Kidney (tissue), 22 donors: ENCODE data around the gene NTMT2. TPM values are rescaled to one million over a fixed set of nuclear protein-coding genes. Genes with fewer than 3 reads are reported as not detected.

Experiments
- DNase-seq, 5 donors: peaks; one replicate each; pipeline ENCODE4 v3.0.0-alpha.2; 2013 to 2020
- FAIRE-seq: peaks from 2 replicates; lab custom pipeline; 2012; peaks lifted over from hg19 to GRCh38; lab: Jason Lieb, UNC
- H3K27ac ChIP-seq, 2 donors: one replicate each; pipeline ENCODE4 v1.7.0; 2013; ENCODE audit warnings: low read depth in 2 of 2, low read length in 2 of 2, inconsistent platforms in 1 of 2
- H3K27me3 ChIP-seq: one replicate; pipeline ENCODE4 v1.7.1; 2013; ENCODE audit warnings: low read length, inconsistent platforms; ENCODE audit not compliant: control insufficient read depth, insufficient read depth
- H3K36me3 ChIP-seq, 3 donors: one replicate each; pipeline versions ENCODE4 v1.7.0 to v1.7.1; 2013; ENCODE audit warnings: low read length in 3 of 3, control low read depth in 1 of 3, inconsistent platforms in 1 of 3; ENCODE audit not compliant: insufficient read depth in 3 of 3, control insufficient read depth in 2 of 3
- H3K4me1 ChIP-seq, 3 donors: one replicate each; pipeline versions ENCODE4 v1.7.0 to v1.7.1; 2013; ENCODE audit warnings: low read length in 3 of 3, inconsistent platforms in 1 of 3, low read depth in 1 of 3; ENCODE audit not compliant: control insufficient read depth in 2 of 3, insufficient read depth in 2 of 3
- H3K4me3 ChIP-seq, 3 donors: one replicate each; pipeline versions ENCODE4 v1.7.0 to v1.8.1; 2013; ENCODE audit warnings: low read length in 3 of 3, control low read depth in 1 of 3, inconsistent platforms in 1 of 3
- H3K9ac ChIP-seq, 3 donors: one replicate each; pipeline versions ENCODE4 v1.7.0 to v1.7.1; 2013; ENCODE audit warnings: low read length in 3 of 3, control low read depth in 1 of 3, inconsistent platforms in 1 of 3
- H3K9me3 ChIP-seq, 3 donors: one replicate each; pipeline versions ENCODE4 v1.7.0 to v1.7.1; 2013; ENCODE audit warnings: low read length in 3 of 3, control low read depth in 1 of 3, inconsistent platforms in 1 of 3; ENCODE audit not compliant: control insufficient read depth in 2 of 3, insufficient read depth in 1 of 3
- intact Hi-C: fragments of 100-400 bp; cut with DNase I; formaldehyde crosslinking; loops from one replicate; pipeline ENCODE4 v1.11.1; 2022
- long read RNA-seq, 10 donors: library from polyadenylated mRNA in 1 of 10; unstranded in 1 of 10; transcript quantifications; one replicate each; pipeline ENCODE4 v2.0.0 and lab custom pipeline, GENCODE V29; 2021 to 2026
- polyA plus RNA-seq: library from polyadenylated mRNA; stranded (reverse); fragments of 350-450 nt; fragmentation: Illumina TruSeq; extraction: RNeasy Lipid Tissue Mini Kit (QIAGEN cat#74804); gene quantifications from one replicate; pipeline ENCODE4 v1.2.3, GENCODE V29; 2014; ENCODE audit warnings: low read depth, low replicate concordance; ENCODE audit not compliant: insufficient read depth
- total RNA-seq: library from RNA; stranded (reverse); fragmentation: NEBNext Ultra II Directional; extraction: Animal tissue kit (Norgen Biotek cat#: 25700); gene quantifications from one replicate; pipeline ENCODE4 v1.2.1, GENCODE V29; 2021
- TF ChIP-seq, protein P1 (sequence below): IDR thresholded peaks from 3 replicates; pipeline ENCODE4 v1.5.1; 2012; ENCODE audit warnings: mild to moderate bottlenecking, moderate library complexity, borderline replicate concordance; ENCODE audit not compliant: insufficient read depth; ENCODE audit errors: extremely low read depth
- donor health status: control.
- donor health status: control.
- donor health status: control.
- donor health status: control.
- donor health status: control.
- donor health status: DM: yes; HTN: yes; CAD: no.
- donor health status: Normal renal cell carcinoma (clear cell type).

NTMT2 gene
- total RNA-seq (not detected), polyA plus RNA-seq (not detected)
- long read RNA-seq, donor 1, result 0 reads
- long read RNA-seq, donor 2, result 0 reads
- long read RNA-seq, donor 3, result 0 reads
- long read RNA-seq, donor 4, result 0 reads
- long read RNA-seq, donor 5, result 0 reads
- long read RNA-seq, donor 6, result 0 reads
- long read RNA-seq, donor 7, result 0 reads
- long read RNA-seq, donor 8, result 0 reads
- long read RNA-seq, donor 9, result 0 reads
- long read RNA-seq, donor 10, result 0 reads

DNA sequence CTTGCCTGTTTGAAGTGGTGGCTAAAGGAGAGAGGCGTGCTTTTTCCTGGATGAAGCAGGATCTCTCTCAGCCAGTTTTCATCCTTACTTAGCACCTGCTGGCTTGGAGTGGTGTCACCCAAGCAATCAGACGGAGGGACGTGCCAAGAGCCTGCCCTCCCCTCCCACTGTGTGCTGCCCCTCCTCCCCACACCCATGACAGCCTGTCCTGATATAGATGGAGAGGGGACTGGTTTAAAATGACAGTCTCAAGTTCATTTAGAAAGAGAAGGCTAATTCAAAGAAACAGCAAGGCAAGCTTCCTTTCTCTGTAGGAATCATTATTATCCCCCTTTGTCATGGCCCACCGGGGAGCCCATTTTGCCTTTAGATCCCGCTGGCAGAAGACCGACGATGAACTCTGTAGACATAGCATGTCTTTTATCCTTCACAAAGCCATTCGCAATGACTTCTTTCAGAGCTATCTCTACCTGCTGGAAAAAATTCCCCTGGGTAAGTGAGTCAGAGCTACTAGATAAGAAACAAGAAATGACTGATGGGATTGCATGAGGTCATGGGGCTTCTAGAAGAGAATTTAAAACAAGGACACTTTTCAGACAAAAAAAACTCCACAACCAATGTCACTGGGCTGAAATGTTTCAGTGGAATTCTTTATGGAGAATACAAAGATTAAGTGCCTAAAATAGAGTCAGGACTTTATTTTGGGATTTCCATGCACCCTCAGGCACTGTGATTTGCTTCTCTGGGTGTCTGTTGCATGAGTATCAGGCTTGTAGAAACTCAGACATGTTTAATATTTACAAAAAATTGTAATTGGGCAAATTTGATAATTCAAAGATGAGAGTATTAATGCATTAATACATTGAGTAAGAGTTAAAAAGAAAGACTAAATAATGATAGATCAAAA lies at the start of gene NTMT2:
Gene NTMT2 (plus strand): TSS at position 190 of the 907 bp plus-strand sequence. CDS start 149 bp downstream, at position 339.
- H3K36me3 ChIP-seq, result no peaks in the 10 kb centered on the region
- intact Hi-C loops, result no loop called here
- H3K27me3 ChIP-seq, result no peaks in the 10 kb centered on the region
- H3K9me3 ChIP-seq, result peaks cover 0 to 5% (median 0%) of the 10 kb centered on the region in 3 donors
- H3K4me1 ChIP-seq, result no peaks in the 10 kb centered on the region
- FAIRE-seq (no peak), DNase-seq (no peak)
- TF ChIP-seq, protein P1, sequence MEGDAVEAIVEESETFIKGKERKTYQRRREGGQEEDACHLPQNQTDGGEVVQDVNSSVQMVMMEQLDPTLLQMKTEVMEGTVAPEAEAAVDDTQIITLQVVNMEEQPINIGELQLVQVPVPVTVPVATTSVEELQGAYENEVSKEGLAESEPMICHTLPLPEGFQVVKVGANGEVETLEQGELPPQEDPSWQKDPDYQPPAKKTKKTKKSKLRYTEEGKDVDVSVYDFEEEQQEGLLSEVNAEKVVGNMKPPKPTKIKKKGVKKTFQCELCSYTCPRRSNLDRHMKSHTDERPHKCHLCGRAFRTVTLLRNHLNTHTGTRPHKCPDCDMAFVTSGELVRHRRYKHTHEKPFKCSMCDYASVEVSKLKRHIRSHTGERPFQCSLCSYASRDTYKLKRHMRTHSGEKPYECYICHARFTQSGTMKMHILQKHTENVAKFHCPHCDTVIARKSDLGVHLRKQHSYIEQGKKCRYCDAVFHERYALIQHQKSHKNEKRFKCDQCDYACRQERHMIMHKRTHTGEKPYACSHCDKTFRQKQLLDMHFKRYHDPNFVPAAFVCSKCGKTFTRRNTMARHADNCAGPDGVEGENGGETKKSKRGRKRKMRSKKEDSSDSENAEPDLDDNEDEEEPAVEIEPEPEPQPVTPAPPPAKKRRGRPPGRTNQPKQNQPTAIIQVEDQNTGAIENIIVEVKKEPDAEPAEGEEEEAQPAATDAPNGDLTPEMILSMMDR, result no peak
- H3K4me3 ChIP-seq, result no peak within 1 kb of the TSS
- no peak within 1 kb of the TSS for H3K9ac ChIP-seq
- no peak within 1 kb of the TSS for H3K27ac ChIP-seq

DNA sequence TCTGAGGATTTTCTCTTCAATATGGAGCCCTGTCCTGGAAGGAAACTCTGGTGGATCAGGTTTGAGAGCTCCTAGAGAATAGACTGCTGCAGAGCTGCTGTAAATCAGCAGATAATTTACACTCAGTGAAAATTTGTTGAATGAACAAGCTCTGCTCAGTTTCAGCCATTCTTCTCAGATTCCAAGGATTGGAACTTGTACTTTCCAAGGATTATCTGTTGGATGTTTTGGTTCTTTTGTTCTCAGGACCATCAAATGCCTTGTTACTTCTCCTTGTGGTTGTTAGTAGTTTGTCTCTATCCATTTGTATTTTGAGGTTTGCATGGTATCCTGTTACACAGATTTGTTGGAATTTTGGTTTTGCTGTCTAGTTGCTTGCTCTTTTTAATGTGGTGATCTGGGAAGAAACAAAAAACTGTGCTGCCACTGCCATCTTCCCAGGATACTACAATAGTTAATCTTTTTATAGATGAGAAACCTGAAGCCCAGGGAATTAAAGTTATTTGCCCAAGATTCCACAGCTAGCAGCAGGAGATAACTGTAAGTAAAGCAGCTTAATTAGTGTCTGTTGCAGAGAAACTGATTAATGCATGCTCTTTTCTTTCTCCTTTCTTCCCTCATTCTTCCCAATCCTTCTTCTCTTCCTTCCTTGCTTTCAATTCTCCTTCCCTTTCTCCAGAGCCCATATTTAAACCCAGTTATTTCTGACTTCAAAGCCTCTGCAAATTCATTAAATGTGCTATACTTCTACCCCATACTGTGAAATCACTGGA lies 49.6 kb upstream of the NTMT2 start:
- intact Hi-C loops, result no loop called here
- Histone ChIP-seq H3K4me1 (no peaks in the 10 kb centered on the region), H3K9me3 (no peaks in the 10 kb centered on the region), H3K9ac (no peak overlapping the region), H3K4me3 (no peak overlapping the region), H3K27ac (no peak overlapping the region), H3K27me3 (no peaks in the 10 kb centered on the region), H3K36me3 (no peaks in the 10 kb centered on the region)
- FAIRE-seq (no peak), DNase-seq (peak in 2 of 5 donors; percentile 2 to 6)
- TF ChIP-seq, protein P1, result no peak

DNA sequence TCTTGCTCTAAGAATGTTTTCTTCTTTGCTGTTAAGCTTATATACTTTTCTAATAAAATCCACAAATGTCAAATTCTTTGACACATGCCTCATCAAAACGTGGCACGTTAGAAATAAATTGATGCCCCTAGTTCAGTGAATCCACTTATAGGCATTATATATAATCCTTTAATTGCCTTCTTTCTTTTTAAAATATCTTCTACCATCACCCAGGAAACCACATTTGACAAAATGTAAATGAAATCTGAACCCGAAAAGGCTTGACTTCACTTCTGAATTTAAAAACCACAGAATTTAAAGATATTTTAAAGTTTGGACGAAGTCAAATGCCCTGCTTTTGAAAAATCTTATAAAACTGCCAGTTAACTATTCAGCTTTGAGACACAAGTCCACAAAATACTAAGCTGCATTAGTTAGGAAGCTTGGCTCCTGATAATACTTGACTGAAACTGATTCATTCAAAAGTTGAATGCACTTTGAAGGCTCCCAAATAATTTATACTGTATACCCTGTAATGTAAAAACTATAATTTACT lies 48.9 kb upstream of the NTMT2 start:
- H3K4me3 ChIP-seq, result no peak overlapping the region

More for the DNA sequence above, 48.9 kb upstream of the NTMT2 start:
- Histone ChIP-seq H3K4me1 (no peaks in the 10 kb centered on the region), H3K27ac (no peak overlapping the region), H3K9ac (no peak overlapping the region), H3K27me3 (no peaks in the 10 kb centered on the region), H3K9me3 (no peaks in the 10 kb centered on the region), H3K36me3 (no peaks in the 10 kb centered on the region)
- DNase-seq (no peak), FAIRE-seq (no peak)
- intact Hi-C loops, result no loop called here
- TF ChIP-seq, protein P1, result no peak
